Islet of Langerhans (tissue), 1 donor: ENCODE data around the gene PPM1A.

ENCODE experiments used
- FAIRE-seq: peaks from one replicate; lab custom pipeline; 2011; peaks lifted over from hg19 to GRCh38; lab: Jason Lieb, UNC

The PPM1A gene

DNA sequence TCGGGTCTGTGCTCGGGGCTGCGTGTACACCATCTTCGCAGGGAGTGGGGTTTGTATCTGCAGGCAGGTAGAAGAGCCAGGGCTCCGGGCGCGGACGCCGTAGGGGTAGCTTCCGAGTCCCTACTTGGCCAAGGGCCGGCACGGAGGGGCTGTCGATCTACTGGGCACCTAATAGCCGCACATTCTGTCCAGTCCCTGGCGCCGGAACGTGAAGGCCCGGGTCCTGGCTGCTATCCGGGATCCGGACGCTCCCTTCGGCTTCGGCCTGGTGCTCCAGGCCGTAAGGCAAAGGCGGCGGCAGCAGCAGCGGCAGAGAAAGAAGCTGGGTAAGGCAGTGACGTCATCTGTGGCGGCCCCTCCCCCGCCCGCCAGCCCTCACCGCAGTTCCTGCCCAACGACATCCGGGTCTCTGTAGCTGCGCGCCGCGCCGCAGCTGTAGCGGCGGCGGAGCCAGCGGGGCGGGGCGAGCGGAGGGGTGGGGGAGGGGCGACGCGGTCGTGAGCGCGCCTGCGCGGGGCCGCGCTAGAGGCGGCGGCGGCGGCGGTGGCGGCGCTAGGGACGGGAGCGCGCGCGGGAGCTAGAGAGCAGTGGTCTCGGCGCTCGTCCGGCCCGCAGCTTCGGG, at the start of gene PPM1A:
Gene PPM1A, plus strand, starts transcription at position 525 of the 622 bp plus-strand sequence. CDS start 33,483 bp downstream, outside the sequence.
- FAIRE-seq, result no peak

DNA sequence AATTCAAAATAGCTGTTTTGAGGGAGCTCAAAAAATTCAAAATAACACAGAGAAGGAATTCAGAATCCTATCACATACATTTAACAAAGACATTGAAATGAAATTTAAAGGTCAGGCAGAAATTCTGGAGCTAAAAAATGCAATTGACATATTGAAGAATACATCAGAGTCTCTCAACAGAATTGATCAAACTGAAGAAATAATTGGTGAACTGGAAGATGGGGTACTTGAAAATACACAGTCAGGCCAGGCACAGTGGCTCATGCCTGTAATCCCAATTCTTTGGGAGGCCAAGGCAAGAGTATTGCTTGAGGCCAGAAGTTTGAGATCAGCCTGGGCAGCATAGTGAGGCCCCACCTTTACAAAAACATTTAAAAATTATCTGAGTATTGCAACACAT, 49.7 kb upstream of the PPM1A start:
- FAIRE-seq, result no peak

DNA sequence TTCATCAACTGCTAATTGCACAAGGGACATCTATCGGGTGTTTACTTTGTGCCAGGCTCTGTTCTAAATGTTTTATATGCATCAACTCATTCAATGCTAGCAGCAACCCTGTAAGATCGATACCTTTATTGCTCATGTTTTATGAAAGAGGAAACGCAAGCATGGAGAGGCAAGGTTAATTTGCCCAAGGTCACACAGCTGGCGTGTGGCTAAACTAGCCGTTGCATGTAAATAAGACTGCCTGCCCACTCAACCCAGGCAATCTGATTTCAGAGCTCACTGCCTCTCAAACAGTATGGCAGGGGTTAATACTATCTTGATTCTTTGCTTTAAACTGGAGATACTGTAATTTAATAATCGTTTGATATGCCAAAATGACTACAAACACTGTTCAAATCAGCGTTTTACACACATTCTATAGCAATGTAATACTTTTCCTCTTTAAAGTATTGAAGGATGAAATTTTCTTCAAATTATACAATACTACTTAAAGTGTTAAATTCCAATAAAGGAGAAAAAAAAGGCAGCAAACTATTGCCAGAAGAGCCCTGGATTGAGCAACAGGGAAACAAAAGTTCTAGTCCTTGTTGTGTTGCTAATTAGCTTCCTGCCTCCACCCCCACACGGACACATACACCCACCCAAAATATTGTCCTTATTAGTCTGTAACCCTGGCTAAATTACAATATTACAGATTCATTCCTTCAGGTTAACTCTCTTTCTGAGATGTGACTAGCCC, 44.7 kb upstream of the PPM1A start:
- FAIRE-seq, result no peak

DNA sequence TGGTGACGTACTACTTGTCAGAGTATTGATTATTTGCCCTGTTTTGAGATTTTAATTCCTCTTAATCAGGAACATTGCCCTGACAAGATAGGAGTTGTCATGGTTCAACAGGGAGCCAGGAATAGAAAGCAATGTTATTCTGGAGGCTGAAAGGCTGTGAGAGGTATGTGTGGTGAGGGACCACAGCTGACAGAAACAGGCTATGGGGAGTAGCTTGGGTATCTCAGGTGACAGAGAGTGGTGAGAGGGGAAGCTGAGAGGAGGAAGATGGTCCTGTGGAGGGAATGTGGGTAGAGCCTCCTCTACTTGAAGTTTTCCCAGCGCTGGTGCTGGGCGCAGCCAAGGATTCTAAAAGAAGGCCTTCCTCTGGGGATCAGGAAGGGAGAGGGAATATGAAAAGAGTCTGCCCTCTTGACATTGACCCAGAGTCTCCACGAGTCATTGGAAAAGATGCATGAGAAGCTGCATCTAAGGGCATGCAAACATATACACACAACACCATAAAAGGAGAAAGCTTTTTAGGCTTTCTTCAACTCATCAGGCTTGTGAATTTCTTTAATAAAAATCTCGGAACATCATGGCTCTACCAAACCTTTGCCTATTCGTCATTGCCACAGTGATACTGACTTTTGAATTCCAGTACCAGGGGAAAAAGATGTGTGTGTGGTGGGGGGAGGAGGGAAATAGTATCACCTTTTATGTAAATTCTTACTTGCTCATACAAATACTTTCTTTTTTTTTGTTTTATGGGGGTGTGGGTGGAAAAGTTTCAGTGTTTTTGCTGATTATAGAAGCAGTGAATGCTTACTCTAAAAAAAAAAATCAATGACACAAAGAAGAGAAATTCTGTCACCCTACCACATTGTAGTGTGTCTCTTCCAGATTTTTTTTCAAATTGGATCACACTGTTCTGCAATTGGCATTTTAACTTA, 43.9 kb upstream of the PPM1A start:
- FAIRE-seq, result no peak

DNA sequence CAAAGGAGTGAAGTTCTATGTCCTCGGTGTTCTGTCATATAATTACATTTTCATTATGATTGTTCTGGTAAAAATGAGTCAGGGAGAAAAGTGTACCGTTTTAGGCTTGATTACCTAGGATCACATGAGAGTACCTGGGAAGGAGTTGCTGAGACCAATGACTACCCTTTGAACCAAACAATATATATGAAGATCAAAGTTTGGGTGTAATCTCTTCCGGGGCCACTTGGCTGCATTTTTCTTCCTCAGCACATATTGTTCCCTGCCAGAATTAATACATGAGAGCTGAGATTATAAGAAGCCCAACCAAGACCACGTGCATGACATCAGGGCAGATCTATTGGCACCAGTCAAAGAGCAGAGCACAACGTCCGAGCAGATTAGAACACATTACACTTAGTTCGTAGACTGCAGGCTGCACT, 42.8 kb upstream of the PPM1A start:
- no peak for FAIRE-seq

DNA sequence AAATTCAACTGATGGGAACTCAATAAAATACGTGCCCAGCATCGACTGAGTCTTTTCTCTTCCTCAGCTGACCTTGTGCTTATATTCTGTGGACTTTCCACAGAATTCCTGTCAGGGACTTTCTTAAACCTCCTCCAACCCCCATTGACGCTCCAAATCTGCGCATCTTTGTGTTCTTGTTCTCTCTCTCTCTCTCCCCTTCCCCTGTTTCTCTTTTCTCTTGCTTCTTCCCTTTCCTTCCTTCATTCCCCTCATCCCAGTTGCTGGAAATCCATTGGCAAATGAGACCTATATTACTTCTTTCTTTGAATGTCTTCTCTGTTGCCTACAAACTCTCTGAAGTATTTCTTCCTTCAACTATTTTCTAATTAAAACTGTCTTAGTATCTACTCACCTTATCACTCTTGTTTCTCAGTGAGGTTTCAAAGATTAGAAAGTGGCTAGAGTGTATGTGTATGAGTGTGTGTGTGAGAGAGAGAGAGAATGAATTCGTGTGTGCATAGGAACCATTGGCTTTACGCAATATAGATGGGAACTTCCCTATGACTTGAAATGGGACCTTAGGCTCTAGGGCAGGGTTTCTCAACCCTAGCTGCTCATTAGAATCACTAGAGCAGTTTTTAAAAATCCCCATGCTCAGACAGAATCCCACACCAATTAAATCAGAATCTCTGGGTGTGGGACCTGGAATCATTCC, 42.0 kb upstream of the PPM1A start:
- FAIRE-seq, result no peak

DNA sequence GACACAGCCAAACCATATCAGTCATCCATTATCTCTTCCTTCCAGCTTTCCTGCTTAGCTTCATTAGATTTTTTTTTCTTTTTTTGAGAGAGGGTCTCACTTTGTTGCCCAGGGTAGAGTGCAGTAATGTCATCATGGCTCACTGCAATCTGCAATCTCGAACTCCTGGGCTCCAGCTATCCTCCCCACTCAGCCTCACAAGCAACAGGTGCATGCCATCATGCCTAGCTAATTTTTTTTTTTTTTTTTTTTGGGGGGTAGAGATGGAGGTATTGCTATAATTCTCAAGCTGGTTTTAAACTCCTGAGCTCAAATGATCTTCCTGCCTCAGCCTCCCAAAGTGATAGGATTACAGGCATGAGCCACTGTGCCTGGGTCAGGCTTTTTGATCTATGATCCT, 38.3 kb upstream of the PPM1A start:
- FAIRE-seq, result no peak

DNA sequence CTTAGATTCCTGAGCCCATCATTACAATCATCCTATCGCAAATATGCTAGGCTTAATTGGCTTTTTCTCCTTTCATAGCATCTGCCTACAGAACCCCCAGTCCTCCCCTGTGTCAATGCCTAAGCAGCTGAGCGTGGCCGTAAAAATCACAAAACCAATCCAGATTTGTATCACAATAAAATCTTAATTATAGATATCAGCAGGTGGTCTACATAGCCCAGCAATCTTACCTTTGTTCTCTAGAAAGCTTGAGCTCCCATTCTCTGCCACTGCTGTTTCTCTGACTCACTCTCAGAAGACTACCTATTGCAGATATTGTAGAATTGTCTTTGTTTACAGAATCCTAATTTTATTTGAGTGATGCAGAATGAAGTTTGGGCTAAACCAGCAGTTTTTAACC, 37.9 kb upstream of the PPM1A start:
- FAIRE-seq, result no peak

DNA sequence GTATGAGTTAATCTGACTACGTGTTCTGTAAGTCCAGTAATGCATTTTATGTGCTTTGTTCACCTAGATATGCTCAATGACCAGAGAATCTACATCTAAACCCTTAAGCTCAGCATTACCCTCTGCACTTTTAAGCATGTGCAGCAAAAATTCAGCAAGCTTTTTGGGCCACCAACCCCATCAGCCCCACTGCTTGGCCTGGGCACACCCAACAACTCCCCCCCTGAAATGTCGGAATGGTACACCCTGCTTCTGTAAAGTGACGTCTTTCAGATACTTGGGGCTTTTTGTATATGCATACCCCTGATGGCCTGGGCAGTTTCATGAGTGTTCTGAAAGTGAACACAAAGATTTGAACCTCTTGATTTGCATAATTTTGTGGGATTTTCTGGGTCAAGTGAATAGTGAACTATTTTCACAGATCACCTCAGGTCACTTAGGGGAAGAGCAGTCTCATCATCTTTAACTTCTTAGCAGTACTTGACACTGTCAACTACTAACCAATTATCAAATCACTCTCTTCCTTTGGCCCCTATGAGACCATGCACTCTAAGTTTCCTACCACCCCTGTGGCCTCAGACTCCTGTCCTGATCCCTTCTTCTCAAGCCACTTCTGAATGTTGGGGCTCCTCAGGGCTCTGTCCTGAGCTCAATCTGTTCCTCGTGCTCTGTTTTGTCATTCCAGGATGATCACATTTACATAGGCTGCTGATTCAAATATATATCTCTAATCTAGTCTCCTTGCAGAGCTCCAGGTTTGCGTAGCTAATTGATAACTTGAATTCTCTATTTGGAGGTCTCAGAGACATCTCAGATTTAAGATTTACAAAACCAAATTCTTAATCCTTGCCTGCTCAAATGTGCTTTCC, 36.3 kb upstream of the PPM1A start:
- FAIRE-seq, result no peak

DNA sequence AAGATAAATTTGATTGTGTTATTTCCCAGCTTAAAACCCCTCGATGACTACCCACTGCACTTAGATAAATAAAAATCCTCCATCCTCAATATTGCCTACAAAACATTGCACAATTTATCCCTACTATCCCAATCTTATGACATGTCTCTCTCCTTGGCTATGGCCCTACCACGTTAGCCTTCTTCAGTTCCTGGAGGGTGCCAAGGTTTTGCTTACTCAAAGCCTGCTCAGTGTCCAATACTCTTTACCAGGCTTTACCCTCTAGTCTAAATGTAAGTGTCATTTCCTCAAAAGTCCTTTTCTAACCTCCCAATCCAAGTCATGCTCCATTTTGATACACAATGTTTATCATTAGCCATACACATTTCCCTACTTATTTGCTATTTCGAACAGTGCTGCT, 35.0 kb upstream of the PPM1A start:
- no peak for FAIRE-seq

DNA sequence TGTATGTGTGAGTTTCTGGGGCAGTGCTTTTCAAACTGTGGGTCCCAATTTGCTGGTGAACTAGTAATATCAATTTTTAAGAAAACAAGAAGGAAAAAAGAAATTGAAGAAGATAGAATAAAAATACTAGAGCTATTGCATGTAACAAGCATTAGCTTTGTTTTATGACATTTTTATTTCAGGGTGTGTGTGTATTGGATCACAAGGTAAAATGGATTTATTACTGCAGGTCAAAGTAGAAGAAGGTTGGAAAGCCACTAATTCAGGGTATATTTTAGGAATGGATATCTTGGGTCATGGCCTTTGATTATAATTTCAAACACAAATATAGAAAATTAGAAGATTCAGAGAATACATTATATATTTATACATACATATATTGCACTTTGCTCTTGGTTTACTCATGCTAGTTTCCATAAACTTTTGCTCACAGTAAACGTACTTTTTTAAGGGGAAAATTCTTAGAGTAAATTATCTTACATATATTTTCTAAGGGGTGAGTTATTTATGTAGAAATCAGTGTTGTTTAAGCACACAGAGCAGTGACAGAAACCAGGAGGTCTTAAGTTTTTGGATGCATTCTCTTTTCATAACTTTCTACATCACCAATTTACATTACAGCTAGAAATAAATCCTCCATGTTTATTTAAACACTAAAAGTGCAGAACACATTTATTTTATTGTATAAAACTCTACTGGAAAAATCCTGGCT, 34.5 kb upstream of the PPM1A start:
- no peak for FAIRE-seq

DNA sequence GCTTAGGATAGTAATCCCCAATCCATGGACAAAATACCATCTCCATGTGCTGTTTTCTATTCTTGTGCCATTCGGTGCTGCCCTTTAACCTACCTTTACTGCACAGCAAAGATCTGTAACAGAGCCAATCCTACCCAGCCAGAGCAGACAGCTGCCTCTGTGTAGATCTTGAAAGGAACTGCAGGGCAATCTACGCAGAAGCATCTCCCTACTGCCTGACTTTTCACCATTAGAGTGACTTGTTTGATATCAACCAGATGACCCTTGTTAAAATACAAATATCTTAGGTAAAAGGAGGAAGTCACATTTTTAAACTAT, 33.9 kb upstream of the PPM1A start:
- no peak for FAIRE-seq

DNA sequence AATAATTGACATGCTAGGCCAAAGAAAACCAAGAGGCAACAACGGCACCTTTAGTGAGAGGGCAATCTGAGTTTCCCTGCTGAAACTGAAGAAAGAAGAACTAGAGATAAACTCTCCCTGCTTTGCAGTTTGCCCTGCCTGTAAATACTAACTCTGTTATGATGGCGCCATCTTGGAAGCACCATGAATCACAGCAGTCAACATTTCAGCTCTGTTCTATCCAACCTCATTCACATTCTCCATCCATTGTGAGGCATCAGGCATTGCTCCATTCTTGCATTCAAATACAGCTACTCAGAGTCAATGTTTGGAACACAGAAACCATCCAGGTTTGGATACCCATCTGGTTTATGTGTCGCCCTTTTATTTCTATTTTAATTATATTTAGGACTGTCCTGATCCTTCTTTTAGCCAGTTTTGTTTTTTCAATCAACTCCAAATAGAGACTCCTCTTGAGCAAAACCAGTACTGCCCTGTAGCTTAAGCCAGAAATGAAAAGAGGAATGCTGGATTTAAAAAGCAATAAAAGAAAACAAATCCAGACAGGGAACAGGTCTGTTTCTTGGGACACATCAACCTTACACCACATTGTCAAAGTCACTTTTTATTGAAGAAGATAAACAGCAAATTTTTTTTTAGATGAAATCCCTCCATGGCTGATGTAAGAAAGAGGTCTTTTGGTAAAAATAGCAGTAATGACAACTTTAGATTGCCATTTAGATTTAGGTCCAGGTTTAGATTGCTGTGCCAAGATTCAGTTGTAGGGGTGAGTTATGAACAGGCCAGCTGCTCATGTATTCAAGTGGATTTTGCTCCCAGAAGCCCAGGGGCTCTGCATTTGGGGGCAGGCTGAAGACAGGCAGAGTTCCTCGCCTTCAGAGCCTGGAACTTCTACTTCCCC, 33.3 kb upstream of the PPM1A start:
- FAIRE-seq, result no peak

DNA sequence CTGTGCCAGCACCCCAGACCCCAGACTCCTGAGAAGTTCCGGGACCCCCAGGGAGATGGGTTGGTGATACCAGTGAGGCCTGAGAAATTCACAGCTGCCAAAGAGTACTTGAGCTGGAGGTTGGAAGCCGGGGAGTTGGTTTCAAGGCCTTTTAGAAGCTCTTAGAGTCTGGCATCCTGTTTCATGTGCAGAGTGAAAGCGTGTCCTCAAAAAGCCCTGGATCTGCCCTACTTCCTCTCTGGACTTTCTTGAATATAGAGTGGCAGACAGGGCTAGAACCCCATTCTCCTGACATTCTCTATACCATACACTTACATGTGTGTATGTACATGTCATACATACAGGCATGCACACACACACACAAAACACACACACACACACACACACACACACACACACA, 31.3 kb upstream of the PPM1A start:
- no peak for FAIRE-seq

DNA sequence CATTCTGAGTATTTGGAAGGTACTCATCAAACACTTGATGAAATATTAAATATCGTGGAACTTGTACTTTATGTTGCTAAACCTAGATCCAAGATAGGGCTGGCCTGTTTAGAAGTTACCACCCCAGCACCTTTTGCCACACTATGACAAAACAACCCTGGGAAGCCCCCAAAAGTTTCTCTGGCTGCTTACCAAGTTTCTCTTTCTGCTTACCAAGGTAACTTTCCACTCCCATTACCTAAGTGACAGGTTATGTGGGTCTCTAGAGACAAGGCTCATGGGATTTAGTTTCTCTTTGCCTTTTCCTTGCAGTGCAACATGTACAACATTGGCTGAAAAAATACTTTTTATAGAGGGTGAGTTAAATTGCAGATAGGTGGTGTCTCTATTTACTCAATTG, 28.9 kb upstream of the PPM1A start:
- no peak for FAIRE-seq

DNA sequence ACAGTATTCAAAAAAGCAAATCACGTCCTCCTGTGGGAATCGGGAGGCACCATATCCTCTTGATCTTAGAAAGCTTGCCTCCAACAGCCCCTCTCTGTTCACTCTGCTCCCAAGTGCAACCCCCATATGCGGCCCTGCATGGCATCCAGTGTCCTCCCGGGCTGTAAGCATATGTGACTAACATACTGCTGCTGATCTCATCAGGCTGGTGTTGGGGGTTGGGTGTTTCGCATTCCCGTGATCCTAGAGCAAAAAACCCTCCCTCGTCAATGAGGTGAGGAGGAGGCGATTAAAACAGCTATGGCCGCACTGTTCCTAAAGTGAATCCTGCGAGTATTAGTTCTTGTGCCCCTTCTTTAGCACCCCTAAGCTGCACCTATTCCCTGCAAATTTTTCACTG, 28.1 kb upstream of the PPM1A start:
- FAIRE-seq, result no peak

DNA sequence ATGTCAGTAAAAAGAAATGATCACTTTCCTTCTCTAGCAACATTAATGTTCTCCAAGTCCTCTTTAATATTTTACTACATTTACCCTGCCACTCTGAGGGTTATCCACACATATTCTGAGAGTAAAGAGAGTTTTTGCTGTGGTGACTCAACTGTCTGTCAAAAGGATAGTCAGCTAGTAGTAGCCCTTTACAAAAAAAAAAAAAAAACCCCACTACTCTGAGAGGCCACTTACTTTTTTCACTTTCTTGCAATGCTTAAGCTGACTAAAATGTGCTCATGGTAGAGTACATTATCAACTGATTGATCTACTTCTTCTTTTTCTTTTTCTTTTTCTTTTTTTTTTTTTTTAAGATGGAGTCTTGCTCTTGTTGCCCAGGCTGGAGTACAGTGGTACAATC, 27.6 kb upstream of the PPM1A start:
- FAIRE-seq, result no peak

DNA sequence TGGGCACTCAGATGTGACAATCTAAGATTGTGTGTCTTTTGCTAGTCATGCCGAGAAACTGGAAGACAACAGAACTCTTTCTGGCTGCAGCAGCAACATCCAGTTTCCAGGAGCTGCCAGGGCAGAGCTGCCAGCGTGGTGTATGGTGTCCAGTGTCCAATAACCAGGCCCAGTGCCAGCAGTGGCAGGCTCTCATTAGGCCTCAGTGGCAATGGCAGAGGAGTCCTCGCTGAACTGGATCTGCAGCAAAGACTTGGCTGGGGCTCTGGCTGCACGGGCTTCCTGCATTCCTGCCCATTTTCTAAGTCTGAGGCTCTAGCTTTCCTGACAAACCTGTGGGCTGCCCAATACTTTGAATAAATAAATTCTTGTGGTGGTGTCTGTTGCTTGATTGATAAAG, 26.2 kb upstream of the PPM1A start:
- no peak for FAIRE-seq

DNA sequence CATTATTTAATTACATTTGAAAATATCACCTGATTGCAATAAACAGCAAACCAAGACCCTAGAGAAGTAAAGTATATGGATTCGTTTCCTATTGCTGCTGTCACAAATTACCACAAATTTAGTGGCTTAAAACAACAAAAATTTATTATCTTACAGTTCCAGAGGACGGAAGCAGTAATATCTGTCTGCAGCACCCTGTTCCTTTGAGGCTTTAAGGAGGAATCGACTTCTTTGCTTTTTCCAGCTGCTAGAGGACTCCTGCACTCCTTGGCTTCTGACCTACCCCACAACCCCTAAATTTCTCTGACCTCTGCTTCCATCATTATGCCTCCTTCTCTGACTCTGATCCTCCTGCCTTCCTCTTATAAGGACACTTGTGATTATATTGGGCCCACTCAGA, 23.8 kb upstream of the PPM1A start:
- no peak for FAIRE-seq

DNA sequence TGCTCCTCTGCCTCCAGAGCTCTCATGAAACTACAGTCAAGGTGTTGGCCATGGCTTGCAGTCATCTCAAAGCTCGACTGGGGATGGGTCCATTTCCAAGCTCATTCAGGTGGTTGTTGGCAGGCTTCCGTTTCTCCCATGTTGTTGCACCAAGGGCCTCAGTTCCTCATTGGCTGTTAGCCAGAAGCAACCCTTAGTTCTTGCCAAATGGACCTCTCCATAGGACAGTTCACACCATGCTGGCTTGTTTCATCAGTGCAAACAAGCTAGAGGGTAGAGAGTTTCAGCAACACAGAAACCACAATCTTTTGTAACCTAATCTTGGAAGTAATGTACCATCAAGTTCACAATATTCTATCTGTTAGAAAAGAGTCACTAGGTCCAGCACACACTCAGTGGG, 22.7 kb upstream of the PPM1A start:
- FAIRE-seq, result no peak
